GM18520 (cell line): ENCODE measurements around the gene NUP188.
"Not testable (repeated sequence)": the region's sequence is repeated elsewhere in the genome, so short reads cannot be mapped to it uniquely, and the experiment has no call there.

Experiments
- ATAC-seq: cut with Tn5 transposase; IDR thresholded peaks from one replicate; pipeline ENCODE4 v1.9.1; 2021; ENCODE audit not compliant: unreplicated experiment

The NUP188 gene

GRCh38 chr9:128944966-128945365, 2.5 kb upstream of the NUP188 start:
- not testable (repeated sequence) for ATAC-seq

GRCh38 chr9:128945798-128946501, 1.5 kb upstream of the NUP188 start:
- no peak for ATAC-seq

GRCh38 chr9:128946571-128947276, 775 bp upstream of the NUP188 start:
- peak; percentile 8 for ATAC-seq

DNA sequence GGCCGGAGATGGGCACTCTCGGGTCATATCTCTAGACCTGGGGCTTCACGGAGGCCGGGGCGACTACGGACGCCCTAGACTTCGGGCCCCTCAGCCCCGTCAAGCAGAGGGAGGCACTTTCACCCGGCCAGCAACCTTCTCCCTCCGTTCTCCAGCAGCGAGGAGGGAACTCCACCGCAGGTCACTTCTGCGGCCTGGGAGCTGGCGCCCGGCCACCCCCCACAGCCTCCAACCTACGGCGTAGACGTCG, 297 bp upstream of the NUP188 start:
- no peak for ATAC-seq

DNA sequence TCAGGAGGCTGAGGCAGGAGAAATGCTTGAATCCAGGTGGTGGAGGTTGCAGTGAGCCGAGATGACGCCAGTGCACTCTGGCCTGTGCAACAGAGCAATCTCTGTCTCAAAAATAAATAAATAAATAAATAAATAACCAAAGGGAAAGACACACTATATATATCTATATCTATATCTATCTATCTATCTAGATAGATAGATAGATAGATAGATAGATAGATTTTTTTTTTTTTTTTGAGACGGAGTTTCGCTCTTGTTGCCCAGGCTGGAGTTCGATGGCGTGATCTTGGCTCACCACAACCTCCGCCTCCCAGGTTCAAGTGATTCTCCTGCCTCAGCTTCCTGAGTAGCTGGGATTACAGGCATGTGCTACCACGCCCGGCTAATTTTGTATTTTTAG, 13.9 kb downstream of the NUP188 start:
- ATAC-seq: not testable (repeated sequence)

DNA sequence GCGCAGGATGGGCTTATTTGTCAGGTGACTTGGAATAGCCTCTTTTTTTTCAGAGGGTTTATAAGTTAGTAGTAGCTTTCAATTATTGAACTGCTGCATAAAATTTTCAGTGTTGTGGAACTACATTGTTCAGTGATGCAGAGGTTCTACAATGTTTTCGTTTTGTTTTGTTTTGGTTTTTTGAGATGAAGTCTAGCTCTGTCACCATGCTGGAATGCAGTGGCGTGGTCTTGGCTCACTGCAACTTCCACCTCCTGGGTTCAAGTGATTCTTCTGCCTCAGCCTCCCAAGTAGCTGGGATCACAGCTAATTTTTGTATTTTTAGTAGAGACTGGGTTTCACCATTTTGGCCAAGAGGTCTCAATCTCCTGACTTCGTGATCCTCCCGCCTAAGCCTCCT, 22.0 kb downstream of the NUP188 start:
- ATAC-seq: no peak

- no peak for ATAC-seq
Observed at GRCh38 chr9:128972956-128973355, 25.5 kb downstream of the NUP188 start.

DNA sequence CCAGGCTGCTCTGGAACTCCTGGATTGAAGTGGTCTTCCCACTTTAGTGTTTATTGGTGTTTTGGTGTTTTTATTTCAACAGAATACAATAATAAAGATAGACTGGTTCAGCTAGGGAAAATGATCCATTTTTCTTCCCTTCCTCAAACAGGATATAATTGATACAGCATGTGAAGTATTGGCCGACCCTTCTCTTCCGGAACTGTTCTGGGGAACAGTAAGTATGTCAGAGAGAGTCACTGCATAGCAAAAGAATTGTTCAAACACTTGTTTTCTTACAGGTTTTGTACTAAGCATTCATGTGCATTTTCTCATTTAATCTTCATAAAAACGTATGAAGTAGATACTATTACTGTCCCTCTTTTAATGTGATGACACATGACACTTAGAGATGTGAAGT, 31.6 kb downstream of the NUP188 start:
- no peak for ATAC-seq

DNA sequence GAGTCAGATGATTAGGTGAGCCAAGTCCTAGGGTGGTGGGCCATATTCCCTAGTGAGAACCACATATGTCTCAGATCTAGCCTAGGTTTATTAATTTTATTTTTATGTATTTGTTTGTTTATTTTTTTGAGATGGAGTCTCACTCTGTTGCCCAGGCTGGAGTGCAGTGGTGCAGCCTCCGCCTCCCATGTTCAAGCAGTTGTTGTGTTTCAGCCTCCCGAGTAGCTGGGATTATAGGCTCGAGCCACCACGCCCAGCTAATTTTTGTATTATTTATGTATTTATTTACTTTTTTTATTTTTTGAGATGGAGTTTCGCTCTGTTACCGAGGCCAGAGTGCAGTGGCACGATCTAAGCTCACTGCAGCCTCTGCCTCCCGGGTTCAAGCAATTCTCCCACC, 36.0 kb downstream of the NUP188 start:
- no peak for ATAC-seq

DNA sequence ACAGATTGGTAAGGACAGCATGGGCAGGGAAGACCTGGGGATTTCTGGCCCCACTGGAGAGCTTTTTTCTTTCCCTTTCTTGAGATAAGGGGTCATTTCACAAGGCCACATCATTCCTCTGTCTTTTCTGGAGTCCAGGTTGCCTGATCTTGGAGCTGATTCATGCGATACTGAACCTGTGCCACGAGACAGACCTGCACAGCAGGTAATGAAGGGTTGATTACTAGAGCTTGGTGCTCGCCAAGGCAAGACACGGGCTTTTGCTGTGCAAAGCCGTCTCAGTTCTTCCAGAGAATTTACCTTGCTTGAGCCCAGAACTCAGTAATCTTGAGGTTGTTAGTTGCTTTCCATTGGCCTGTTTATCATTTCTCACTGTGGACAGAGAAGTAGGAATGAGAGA, 39.2 kb downstream of the NUP188 start:
- ATAC-seq: no peak

DNA sequence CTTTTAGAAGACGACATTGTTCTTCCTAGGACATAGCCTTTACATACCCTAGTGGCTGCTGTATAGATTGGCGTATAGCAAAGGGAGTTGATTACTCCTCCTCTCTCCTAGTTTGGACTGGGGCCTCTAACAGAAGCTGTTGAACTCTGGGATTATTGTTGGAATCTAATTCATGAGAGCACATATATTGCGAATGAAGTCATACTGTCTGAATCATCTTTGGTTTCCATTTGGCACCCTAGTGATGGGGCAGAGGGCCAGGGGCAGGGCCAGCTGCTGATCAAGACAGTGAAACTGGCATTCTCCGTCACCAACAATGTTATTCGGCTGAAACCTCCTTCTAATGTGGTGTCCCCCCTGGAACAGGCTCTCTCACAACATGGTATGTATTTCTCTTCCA, 40.3 kb downstream of the NUP188 start:
- ATAC-seq: no peak

DNA sequence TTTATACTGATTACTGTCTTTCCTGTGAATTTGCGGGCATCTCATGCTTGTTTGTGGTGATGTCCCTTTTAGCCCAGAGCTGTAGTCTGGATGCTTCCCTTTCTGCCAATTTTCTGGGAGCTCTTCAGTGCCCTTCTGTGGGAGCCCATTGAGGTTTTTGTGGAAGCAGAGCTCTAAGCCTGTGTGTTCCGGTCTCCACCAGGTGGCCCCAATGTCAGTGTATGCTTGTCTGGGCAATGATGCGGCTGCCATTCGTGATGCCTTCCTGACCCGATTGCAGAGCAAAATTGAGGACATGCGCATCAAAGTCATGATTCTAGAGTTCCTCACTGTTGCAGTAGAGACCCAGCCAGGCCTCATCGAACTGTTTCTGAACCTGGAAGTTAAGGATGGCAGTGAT, 45.5 kb downstream of the NUP188 start:
- ATAC-seq: no peak

DNA sequence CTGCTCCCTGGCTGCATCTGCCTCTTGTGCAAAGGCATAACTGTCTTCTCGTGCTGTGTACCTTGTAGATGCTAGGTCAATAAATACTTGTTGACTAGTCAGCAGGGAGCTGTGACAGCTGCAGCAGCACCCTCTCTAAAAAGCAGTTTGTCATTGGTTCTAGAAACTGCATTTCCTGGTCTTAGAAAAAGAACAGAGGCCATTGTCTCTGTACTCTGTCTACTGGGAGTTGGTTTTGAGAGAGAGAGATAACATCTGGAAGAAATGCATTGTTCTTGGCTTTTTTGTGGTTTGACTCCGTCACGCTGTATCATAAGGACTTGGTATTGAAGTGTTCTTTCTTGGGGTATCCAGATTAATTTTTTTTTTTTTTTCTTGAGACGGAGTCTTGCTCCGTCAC, 48.3 kb downstream of the NUP188 start:
- no peak for ATAC-seq

DNA sequence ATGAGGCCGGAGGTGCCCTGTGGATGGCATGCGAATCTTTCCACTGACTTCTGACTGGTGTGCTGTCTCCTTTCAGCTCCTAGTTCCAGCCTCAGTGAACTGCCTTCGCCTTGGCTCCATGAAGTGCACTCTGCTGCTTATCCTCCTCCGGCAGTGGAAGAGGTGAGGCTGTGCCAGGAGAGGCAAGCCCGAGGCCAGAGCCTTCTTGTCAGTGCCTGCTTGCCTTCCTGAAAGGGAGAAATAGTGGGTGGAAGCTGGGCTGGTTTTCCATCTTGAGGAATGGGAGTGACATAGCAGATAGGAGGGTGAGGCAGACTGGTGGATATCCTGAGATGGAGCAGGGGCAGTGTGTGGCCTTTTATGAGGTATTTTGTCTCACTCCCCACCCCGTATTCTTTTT, 51.0 kb downstream of the NUP188 start:
- no peak for ATAC-seq

DNA sequence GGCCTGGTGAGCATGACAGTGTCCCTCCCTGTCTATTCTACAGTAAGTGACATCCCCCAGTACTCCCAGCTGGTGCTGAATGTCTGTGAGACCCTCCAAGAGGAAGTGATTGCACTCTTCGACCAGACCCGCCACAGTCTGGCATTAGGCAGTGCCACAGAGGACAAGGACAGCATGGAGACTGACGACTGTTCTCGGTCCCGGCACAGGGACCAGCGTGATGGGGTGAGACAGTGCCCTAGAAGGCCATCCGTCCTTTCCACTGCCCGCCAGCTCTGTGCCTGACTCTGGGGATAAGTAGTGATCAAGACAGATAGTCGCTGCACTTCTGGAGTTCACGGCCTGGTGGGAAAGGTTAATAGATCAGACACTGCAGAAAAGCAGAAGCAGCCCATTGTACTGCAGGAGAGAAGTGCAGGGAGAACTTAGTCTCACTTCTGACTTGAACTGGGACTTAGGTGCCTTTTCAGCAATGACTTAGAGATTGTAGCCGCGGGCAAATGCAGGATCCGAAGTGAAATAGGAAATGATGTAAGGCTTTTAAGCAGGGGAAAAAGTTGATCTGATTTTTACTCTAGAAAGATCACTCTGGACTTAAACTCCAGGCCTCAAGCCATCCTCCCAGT, 52.2 kb downstream of the NUP188 start:
- no peak for ATAC-seq

- no peak for ATAC-seq
Observed at GRCh38 chr9:129001504-129002325, 54.2 kb downstream of the NUP188 start.

DNA sequence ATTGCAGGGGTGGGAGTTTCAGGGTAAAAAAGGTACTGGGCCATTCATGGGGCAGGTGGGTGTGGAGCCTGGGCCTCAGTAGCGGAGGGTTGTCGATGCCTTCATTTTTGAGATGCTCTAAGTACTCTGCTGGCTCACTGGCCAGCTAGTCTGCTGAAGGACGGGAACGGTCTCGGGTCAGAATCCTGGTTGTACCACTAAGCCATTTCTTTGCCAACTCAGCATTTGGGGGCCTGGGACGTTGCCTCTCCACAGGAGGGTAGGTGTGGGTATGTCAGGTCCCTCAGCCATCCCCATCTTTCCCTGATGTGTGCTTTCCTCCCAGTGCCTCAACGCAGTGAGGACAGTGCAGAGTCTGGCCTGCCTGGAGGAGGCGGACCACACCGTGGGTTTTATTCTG, 55.5 kb downstream of the NUP188 start:
- no peak for ATAC-seq

DNA sequence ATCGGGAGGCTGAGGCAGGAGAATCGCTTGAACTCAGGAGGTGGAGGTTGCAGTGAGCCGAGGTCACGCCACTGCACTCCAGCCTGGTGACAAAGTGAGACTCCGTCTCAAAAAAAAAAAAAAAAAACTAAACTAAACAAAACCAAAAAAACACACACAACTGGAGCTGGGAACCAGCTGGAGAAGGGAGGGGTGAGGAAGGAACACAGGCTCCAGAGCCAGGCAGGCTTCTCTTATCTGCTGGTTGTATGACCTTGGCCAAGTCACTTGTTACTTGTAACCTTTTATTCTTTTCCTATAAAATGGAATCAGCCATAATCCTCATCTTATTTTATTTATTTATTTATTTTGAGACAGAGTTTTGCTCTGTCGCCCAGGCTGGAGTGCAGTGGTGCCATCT, 56.7 kb downstream of the NUP188 start:
- not testable (repeated sequence) for ATAC-seq

- ATAC-seq: no peak
Observed at GRCh38 chr9:129005336-129005997, 58.0 kb downstream of the NUP188 start.

- ATAC-seq: no peak
Observed at GRCh38 chr9:129006328-129007034, 59.0 kb downstream of the NUP188 start.
